IPS-NIHi11 (cell line): ENCODE measurements around the gene PRDM5.

Experiments used
- DNase-seq: peaks from one replicate; pipeline ENCODE4 v3.0.0; 2012; ENCODE audit warnings: mixed read lengths, low spot score

PRDM5 gene

DNA sequence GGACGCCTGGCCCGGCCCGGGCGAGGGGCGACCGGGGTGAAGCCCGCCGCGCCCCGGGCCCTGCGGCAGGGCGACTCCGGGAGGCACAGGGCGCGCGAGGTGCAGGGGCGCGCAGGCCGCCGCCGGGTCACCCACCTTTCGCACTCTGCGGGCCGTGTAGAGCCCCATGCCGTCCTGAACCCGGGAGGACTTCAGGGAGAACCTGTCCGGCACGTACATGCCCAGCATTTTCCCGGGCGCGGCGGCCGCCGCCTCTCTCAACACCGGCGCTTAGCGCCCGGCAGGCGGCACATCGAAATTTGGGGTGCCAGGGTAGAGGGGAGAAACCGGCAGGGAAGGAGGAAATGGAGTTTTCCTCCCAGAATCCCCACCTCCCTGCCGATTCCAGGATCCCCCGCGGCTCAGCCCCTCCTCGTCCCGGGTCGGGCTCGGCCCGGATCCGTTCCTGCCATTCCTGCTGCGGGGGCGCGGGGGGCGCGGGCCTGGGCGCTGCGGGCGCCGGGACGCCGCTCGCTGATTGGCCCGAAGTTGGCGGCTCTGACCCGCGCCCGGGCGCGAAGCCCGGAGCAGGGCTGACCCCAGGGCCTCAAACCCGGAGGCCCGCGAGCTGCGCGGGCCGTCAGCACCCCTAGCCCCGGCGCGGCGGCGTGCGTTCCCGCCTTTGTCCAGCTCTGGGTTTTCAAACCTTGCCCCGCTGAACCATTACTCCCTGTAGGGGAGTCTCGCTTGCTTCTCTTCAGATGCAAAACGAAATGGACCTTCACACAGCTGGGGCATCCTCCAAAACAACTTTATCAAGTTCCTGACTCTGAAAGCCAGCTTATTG, at the start of gene PRDM5:
Gene PRDM5, minus strand, starts transcription at position 346 of the 826 bp plus-strand sequence. Its CDS starts 118 bp downstream, at position 228.
- DNase-seq, result peak; percentile 87

DNA sequence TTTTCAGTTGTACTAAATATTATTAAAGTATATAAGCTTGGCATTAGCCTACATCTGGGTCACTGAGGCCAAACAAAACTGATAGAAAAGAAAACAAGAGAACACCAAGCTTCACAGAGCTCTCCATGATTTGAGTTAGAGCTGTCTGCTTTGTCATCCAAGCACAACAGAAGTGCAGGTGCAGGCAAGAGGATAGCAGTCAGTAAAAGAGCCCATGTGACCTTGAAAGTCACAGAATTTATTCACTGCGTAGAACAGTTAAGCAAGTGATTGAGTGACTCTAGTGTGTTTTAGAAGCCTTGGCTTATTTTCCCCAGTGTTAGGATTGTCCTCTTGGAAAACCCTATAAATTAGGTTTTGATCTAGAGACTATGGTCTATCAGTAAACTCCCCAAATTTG, 49.4 kb upstream of the PRDM5 start:
- no peak for DNase-seq

DNA sequence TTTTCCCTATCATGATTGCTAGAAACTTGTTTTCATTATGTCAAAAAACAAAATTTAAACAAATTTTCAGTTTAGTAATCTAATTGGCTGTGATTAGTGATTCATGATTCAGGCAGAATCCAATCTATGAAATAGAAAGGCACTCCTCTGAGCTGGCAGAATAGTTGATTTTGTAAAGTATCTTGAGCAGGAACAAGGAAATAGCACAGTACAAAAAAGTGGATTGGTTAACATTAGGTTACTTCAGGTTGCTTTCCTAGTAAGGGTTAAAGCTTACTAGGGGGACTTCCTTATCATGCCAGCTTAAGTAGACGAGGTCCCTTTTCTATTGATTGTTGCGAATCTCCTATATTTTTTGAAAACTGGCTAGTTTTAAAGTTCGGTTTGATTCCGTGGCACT, 43.4 kb upstream of the PRDM5 start:
- no peak for DNase-seq

DNA sequence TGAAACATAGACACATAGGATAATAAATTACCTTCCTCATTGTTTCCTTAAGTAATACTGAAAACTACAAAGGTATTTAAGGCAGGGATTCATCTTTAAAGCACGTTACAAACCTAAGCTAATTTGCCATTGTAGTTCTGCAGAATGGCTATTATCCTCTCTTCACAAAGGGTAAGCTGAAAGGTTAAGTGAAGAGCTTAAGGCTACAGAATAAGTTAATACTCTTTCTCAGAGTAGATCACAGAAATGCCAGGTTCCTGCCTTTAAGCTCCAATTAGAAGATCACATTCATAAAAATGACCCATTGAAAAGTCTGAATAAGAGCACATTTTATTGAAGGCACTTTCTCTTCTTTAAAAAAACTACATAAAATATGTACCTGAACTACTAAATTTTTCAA, 42.1 kb upstream of the PRDM5 start:
- no peak for DNase-seq

DNA sequence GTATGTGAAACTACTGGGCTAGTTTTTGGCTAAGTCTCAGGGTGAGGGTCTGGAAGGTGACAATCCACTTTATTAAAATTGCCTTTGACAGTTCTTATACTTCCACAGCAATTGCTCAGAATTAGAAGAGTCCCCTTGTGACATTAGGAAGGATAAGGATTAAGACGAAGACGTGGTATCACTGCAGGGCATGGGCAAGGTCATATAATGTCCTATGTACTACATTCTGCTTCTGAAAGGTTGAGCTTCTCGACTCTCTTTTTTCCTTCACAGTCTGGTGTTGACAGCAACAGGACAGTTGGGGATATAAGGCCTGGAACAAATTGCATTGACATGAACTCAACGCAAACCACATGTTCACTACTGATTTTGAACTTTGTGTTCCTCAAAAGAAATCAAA, 40.9 kb upstream of the PRDM5 start:
- DNase-seq, result no peak

DNA sequence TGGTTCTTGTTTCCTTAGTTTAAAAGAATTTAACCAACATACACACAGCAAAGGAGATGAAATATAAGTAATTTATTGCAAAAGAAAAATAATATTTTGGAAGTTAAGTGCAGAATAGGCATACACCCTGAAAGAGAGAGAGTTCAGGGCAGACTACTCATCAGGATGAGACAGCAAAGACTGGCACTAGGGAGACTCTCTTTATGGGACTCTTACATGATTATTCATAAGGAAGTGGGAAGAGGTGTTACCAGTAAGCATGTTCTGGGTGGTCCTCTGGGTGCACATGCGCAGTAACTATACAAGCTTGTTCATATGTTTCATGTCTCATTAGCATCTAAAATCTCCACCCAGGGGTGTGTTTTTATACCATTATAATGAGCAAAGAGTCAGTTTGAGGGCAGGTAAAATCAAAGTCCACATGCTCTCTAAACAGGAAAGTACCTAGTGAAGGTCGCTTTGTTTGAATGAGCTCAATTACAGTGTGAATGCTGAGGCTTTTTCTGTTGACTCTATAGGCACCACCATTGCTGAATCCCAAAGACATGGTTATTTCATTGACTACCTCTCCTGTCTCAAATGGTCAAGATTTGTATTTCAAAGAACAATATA, 38.2 kb upstream of the PRDM5 start:
- DNase-seq, result no peak

DNA sequence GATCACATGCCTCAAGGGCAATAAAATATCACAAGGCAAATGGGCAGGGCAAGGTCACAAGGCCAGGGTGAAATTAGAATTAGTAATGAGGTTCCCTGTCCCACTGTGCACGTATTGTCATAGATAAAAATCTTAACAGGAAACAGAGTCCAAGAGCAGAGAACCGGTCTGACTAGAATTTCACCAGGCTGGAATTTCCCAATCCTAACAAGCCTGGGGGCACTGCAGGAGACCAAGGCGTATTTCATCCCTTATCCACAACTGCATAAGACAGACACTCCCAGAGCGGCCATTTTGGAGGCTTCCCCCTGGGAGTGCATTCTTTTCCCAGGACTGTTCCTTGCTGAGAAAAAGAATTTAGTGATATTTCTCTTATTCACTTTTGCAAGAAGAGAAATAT, 25.9 kb upstream of the PRDM5 start:
- no peak for DNase-seq

DNA sequence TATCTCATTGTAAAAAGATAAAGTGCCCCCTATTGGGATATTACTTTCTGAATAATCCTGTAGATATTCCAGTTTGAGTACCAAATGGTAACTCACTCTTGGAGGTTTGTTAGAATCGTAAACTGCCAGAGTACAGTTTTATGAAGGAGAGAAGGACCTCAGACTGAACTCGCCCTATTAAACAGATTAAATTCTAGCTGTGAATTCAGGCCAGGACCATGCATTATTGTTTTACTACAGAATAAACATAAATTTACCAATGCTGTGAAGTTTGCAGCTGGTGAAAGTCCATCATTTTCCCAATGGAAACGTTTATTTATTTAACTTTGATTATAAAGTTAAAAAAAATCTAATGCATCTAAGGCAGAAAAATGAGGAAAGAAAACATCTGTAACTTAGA, 20.2 kb upstream of the PRDM5 start:
- no peak for DNase-seq

DNA sequence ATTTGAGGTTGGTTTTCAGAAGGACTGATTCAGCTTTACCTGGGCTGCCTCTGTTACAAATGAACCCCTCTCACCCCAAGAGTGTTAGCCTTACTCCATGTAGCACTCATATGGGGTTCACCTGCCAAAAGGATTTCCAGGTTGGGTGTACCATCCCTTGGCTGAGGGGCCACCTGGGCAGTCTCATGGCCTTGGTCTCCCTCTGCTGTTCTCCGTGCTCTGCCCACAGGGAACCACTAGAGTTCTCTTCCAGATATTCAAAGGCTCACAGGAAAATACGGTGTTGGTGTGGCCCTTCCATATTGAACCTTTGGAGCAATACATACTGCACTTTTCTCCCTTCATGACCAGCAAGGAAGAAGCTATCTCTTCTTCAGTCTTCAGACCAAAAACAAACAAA, 18.0 kb upstream of the PRDM5 start:
- DNase-seq, result no peak

DNA sequence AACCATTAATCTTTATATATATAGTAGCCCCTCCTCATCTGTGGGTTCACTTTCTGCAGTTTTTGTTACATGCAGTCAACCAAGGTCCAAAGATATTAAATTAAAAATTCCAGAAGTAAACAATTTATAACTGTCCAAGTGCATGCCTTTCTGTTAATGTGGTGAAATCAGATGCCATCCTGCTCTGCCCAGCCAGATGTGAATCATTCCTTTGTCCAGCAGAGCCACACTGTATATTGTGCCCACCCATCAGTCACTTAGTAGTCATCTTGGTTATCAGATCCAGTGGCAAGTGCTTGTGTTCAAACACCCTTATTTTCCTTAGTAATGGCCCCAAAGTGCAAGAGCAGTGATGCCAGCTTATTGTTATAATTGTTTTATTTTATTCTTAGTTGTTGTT, 17.2 kb upstream of the PRDM5 start:
- DNase-seq, result no peak

DNA sequence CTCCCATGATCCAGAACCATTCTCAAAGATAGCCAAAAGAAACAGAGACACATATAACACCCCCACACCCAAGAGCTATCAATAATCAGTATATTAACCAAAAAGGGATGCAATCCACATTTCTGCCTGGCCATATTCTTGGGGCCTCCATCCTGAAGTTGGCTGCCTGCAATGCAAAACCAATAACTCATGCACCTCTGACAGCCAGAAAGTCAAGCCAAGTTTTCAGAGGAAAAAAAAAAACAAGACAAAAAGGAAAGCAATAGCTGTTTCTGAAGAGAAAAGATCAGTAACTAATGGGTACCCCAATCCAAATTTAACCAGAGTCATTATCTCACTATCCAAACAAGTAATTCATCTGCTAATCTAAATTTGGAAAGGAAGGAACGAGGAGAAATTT, 7.3 kb upstream of the PRDM5 start:
- DNase-seq, result no peak

DNA sequence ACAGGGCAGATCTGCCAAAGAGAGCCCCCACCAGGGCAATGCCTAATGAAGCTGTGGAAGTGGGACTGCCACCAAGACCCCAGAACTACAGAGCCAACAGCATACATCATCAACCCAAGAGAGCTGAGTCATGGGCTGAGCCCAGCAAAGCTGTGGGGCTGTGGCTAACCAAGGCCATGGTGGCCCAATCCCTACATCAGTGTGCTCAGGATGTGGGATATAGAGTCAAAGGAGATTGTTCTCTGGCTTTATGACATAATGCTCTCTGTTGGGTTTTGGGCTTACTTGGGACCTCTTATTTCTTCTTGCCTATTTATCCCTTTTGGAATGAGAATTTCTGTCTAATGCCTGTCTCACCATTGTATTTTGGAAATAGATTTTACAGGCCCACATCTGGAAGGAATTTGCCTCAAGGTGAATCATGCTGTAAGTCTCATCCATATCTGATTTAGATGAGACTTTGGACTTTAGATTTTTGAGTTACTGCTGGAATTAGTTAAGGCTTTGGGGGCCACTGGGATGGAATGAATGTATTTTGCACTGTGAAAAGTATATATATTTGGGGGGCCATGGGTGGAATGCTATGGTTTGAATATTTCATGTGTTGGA, 5.4 kb upstream of the PRDM5 start:
- DNase-seq, result no peak

DNA sequence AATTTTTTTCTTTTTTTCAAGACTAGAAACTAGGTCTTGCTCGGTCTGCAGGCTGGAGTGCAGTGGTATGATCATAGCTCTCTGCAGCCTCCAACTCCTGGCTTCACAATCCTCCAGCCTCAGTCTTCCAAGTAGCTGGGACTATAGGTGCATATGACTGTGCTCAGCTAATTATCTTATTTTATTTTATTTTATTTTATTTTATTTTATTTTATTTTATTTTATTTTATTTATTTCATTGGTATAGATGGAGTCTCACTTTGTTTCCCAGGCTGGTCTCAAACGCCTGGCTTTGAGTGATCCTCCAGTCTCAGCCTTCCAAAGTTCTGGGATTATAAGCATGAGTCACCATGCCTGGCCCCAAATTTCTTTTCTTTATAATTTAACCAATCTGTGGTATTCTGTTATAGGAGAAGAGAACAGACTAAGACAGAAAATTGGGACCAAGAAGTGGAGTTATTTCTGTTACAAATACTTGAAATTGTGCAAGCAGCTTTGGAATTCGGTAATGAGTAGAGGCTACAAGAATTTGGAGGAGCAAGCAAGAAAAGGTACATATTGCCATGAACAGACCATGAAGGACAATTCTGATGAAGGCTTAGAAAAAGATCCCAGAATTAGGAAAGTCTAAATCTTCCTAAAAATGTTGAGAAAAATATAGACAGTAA, 4.0 kb upstream of the PRDM5 start:
- DNase-seq, result no peak

DNA sequence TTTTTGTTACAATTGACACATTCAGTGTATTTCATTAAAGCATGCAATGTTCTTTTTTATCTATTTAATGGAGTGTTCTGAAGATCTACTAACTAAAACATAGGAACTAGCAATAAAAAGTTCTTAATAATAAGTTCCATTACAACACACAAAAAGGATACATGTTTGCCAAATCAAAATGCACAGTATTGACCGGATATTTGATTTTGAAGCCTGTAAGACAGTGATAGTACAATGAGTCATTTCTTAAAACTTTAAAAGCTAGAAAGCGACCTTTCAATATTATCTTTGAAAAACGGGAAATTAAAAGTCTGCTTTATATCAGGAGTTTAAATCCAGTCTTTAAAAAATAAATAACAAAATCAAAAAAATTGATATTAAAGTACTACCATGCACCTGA, 2.4 kb upstream of the PRDM5 start:
- DNase-seq, result no peak

DNA sequence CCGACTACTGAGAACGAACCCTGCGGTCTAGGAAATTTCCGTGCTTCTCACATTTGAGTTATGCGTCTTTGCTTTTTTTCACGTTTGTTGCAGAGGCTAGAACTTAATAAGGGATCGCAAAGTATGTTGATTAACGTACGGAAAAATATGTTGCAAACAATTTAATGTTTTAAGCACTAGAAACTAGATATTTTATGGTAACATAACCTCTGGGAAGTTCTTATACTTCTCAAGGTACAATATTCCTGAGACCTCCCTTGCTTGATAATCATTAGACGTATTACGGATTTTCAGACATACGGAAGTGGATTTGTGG, 639 bp upstream of the PRDM5 start:
- DNase-seq, result no peak

DNA sequence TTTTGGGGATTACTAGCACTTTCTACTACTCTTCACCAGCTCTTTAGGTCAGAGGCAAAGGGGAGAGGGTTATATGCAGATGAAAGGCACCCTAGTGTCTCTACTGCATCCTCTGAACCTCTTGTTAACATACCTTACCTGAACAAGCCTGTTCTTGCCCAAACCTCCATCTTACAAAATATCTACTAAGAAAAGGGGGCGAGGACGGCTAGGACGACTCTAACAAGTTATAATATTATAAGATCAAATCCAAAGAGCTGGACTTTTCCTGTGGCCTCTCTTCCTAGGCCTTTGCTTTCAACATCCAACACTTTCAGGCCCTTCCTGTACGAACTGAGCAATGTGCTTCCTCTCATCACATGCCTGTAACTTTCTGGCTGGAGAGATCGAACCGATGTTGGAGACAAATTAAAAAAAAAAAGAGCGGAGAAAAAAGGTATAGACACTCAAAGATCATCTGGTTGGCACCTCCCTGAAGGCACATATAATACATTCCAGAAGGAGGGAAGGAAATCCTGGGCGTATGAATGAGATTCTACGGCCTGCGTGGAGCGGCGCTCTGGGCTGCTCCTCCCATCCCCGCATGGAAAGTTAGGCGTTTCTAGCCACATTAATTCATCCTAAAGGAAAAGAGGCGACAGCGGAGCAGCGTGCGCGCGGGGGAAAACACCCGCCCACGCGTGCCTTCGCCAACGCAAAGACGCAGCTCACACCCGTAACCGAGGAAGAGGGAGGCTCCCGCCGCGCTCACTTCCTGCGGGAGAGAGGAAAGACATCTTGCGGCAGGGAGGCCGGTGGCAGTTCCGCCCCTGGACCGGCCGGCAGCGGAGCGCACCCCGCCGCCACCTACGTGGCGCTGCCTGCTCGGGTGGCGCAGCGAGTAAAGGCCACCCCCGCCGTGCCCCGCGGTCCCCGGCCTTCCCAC, 808 bp downstream of the PRDM5 start:
- DNase-seq, result peak; percentile 79

DNA sequence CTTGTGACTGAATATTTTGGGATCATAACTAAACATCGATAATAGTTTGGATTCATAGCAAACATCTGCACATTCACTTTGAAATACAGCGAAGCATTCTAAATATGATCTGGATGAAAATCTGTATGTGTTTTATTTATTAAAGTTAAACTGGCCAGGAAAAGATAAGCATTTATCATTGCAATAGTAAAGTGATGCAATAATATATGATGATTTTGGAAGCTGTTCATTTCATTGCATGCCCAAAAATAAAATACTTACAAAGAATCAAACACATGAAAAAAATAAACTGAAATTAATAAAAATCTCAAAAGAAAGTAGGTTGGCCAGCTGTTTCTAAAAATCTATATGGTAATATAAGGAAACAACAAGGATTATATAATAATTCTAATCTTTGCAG, 1.9 kb downstream of the PRDM5 start:
- no peak for DNase-seq

DNA sequence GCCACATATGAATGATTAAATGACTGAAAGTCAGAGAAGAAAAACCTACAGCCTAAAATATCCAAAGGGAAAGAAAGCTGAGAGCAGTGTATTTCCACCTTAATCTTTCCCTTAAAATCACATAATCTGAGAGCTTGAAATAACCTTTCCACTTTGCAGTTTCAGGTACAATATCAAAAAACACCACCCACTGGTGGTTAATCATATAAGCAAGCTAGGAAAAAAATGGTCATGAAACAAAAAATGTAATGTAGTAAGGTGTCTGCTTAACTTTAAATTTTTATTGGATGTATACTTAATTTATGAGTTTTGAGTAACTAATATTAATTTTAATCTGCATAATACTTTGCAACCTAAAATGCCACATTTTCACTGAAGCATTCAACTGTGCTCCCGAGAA, 3.2 kb downstream of the PRDM5 start:
- no peak for DNase-seq

DNA sequence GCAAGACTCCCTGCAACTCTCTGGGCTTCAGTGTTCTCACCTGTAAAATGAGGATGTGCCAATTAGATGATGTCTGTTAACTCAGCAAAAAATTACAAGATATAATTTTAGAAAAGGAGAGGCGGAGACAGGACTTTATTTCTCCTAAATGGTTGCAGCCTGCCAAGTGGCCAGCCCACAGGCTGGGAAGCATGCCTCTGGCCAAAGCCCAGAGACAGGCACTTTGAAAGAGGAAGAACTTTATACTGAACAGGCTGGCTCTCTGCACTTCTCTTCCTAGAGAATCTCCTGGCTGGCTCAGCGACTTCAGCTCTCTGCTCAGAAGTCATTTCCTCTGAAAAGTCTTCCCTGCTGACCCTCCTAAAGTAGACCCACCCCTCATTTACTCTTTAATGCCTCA, 3.7 kb downstream of the PRDM5 start:
- no peak for DNase-seq

DNA sequence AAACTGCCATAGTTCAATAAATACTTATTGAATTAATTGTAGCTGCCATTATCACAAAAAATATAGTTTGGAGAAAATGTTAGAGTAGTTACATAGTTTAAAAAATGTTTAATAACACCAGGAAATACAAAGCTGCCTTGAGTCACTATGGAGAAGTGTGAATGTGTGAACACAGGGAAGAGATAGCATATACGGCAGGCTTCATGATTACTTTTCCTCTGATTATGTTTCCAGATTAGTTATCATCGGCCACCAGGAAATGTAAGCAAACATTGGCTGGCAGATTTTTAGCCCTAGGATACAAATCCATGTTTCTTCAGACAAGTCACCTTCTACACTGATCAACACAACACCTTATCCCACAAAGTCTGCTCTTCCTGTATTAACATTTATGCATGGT, 4.4 kb downstream of the PRDM5 start:
- no peak for DNase-seq

DNA sequence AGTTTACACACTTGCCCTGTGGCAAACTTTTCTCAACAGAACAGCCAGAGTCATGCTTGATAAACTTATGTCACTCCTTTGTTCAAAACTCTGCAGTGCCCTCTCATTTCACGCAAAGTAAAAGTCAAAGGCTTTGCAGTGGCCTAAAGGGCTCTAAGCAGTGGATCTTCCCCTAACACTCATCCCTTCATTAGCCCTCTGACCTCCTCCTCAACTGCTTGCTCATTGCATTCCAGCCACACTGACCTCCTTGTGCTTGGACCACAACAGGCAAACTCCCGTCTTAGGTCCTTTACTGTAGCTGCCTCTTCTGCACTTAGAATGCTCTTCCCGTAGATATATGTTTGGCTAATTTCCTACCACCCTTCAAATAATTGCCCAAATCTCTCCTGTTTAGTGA, 5.6 kb downstream of the PRDM5 start:
- no peak for DNase-seq

DNA sequence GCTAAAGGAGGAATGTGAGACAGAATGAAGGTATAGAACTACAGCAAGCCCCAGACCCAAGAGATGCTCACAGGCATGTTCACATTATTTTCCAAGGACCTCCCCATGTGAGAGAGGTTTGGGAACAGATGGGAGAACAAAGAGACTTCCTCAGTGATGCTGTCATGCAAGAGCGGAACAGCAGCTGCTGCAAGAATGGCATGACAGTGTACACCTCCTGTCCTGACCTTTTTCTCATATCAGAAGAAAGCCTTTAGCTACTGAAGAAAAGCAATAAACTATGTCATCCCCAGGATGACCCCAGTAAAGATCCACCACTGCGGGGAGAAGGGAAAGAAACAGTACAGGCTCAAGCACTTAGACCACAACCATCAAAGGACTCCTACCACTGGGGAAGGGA, 7.2 kb downstream of the PRDM5 start:
- no peak for DNase-seq
